Measurements from ENCODE around the gene CES2. TPM values are rescaled to one million over a fixed set of nuclear protein-coding genes. Genes with fewer than 3 reads are reported as not detected.
A peak's percentile ranks its signal among the peaks of the same experiment; 100 is the strongest.

The CES2 gene
- total RNA-seq, 4 donors from 2014 or later: 113 to 4,512 (median 3,000) TPM

GRCh38 chr16:66925322-66925840 lies 9.9 kb upstream of the CES2 start, which contains the start of gene RRAD:
RRAD (minus strand) TSS chr16:66925535; CDS start chr16:66925179, 356 bp downstream.
- Histone ChIP-seq H3K27ac (peak within 1 kb of the TSS; percentile 2 to 81 (median 70)), H3K4me1 (peaks cover 0 to 35% (median 8%) of the 10 kb centered on the region in 4 donors), H3K9me3 (no peaks in the 10 kb centered on the region), H3K36me3 (no peaks in the 10 kb centered on the region), H3K4me3 (peak within 1 kb of the TSS; percentile 20 to 70 (median 58)), H3K27me3 (no peaks in the 10 kb centered on the region)
- no peak for TF ChIP-seq POLR2A (IDR thresholded peaks at IDR 0.05)
- TF ChIP-seq, protein P1, sequence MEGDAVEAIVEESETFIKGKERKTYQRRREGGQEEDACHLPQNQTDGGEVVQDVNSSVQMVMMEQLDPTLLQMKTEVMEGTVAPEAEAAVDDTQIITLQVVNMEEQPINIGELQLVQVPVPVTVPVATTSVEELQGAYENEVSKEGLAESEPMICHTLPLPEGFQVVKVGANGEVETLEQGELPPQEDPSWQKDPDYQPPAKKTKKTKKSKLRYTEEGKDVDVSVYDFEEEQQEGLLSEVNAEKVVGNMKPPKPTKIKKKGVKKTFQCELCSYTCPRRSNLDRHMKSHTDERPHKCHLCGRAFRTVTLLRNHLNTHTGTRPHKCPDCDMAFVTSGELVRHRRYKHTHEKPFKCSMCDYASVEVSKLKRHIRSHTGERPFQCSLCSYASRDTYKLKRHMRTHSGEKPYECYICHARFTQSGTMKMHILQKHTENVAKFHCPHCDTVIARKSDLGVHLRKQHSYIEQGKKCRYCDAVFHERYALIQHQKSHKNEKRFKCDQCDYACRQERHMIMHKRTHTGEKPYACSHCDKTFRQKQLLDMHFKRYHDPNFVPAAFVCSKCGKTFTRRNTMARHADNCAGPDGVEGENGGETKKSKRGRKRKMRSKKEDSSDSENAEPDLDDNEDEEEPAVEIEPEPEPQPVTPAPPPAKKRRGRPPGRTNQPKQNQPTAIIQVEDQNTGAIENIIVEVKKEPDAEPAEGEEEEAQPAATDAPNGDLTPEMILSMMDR (IDR thresholded peaks at IDR 0.05): no peak
- DNase-seq: no peak

- H3K9me3 ChIP-seq: no peaks in the 10 kb centered on the region
- peaks cover 0 to 3% (median 0%) of the 10 kb centered on the region in 3 donors for H3K36me3 ChIP-seq
- no peak for DNase-seq
- H3K4me1 ChIP-seq: peaks cover 0 to 35% (median 8%) of the 10 kb centered on the region in 4 donors
- TF ChIP-seq POLR2A (IDR thresholded peaks at IDR 0.05): no peak
- TF ChIP-seq, protein P1 (IDR thresholded peaks at IDR 0.05): no peak
- peak overlapping the region in 3 of 4 donors; percentile 67 to 81 (median 74) for H3K27ac ChIP-seq
- no peaks in the 10 kb centered on the region for H3K27me3 ChIP-seq
- H3K4me3 ChIP-seq: no peak overlapping the region
These were observed 9.0 kb upstream of the CES2 start for GRCh38 chr16:66926171-66926947.

DNA sequence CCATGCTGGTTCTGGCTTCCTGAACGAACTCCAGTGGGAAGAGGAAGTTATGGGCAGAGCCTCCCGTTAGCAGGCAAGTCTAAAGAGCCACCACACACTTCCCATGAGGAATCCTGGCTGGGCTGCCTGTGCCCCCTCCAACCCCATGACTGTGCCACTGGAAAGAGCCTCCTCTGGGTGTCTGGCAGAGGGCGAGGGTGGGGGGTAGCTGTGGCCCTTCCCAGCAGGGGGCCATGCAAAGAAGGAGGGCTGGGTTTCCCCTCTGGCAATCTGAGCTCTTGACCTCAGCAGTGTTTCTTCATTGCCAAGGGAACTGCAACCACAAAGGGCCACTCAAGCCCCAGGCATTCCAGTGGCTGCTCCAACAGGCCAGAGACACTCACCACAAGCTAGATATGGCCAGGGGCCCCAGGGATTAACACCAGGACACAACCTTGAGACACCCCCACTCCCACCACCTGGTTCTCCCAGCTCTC lies 8.3 kb upstream of the CES2 start:
- peak overlapping the region in 2 of 4 donors; percentile 74 to 81 for H3K27ac ChIP-seq
- no peak for DNase-seq
- peaks cover 0 to 34% (median 8%) of the 10 kb centered on the region in 4 donors for H3K4me1 ChIP-seq
- no peaks in the 10 kb centered on the region for H3K9me3 ChIP-seq
- no peak overlapping the region for H3K4me3 ChIP-seq
- TF ChIP-seq POLR2A (IDR thresholded peaks at IDR 0.05): no peak
- TF ChIP-seq, protein P1 (IDR thresholded peaks at IDR 0.05): no peak
- H3K36me3 ChIP-seq: peaks cover 0 to 6% (median 0%) of the 10 kb centered on the region in 3 donors
- no peaks in the 10 kb centered on the region for H3K27me3 ChIP-seq

- TF ChIP-seq, protein P1 (IDR thresholded peaks at IDR 0.05): no peak
- TF ChIP-seq POLR2A (IDR thresholded peaks at IDR 0.05): no peak
- no peaks in the 10 kb centered on the region for H3K9me3 ChIP-seq
- peaks cover 2 to 45% (median 9%) of the 10 kb centered on the region in 4 donors for H3K4me1 ChIP-seq
- no peak for DNase-seq
- H3K27ac ChIP-seq: no peak overlapping the region
- no peaks in the 10 kb centered on the region for H3K27me3 ChIP-seq
- H3K4me3 ChIP-seq: no peak overlapping the region
- H3K36me3 ChIP-seq: peaks cover 0 to 6% (median 0%) of the 10 kb centered on the region in 3 donors
These were observed 7.2 kb upstream of the CES2 start for GRCh38 chr16:66927918-66928649.

- DNase-seq: no peak
- Histone ChIP-seq H3K4me3 (no peak overlapping the region), H3K4me1 (peaks cover 7 to 44% (median 13%) of the 10 kb centered on the region in 4 donors)
These were observed 6.5 kb upstream of the CES2 start for GRCh38 chr16:66928702-66929388.

More at GRCh38 chr16:66928702-66929388, 6.5 kb upstream of the CES2 start:
- Histone ChIP-seq H3K27me3 (no peaks in the 10 kb centered on the region), H3K36me3 (peaks cover 0 to 6% (median 0%) of the 10 kb centered on the region in 3 donors), H3K27ac (no peak overlapping the region), H3K9me3 (no peaks in the 10 kb centered on the region)
- TF ChIP-seq POLR2A (IDR thresholded peaks at IDR 0.05): no peak
- TF ChIP-seq, protein P1 (IDR thresholded peaks at IDR 0.05): peak in 4 of 6 experiments; percentile 14 to 52 (median 44)

Measured in Peyer's patch (tissue), 4 donors.